Activated naive CD4-positive, alpha-beta T cell treated with anti-CD3 and anti-CD28 coated beads for 36 hours (primary cell): ENCODE results near the gene AKR1B1. TPM values are rescaled to one million over a fixed set of nuclear protein-coding genes. Genes with fewer than 3 reads are reported as not detected.

ENCODE experiments used
- CTCF ChIA-PET: fragments of 350-600 bp; sonication (Branson Sonifier 250); formaldehyde crosslinking; loops from one replicate; lab custom pipeline; 2021; ENCODE audit warnings: antibody characterized with exemption; lab: Charles Lee
- DNase-seq: peaks from one replicate; pipeline ENCODE4 v3.0.0-alpha.2; 2020
- H3K27ac Mint-ChIP-seq: one replicate; pipeline ENCODE4 v1.8.0; 2021; ENCODE audit warnings: mild to moderate bottlenecking, mixed read lengths
- H3K27me3 Mint-ChIP-seq: one replicate; pipeline ENCODE4 v1.8.0; 2021; ENCODE audit warnings: low read depth, mixed read lengths
- H3K36me3 Mint-ChIP-seq: one replicate; pipeline ENCODE4 v1.8.0; 2021; ENCODE audit warnings: low read depth, mixed read lengths
- H3K4me1 Mint-ChIP-seq: one replicate; pipeline ENCODE4 v1.8.0; 2021; ENCODE audit warnings: low read depth, mixed read lengths
- H3K4me3 Mint-ChIP-seq: one replicate; pipeline ENCODE4 v1.8.0; 2021; ENCODE audit warnings: mild to moderate bottlenecking, moderate library complexity, mixed read lengths
- H3K9me3 Mint-ChIP-seq: one replicate; pipeline ENCODE4 v1.8.0; 2021; ENCODE audit warnings: mixed read lengths
- intact Hi-C: fragments of 100-400 bp; cut with micrococcal nuclease; formaldehyde crosslinking; loops from one replicate; pipeline ENCODE4 v1.15.1; 2023
- total RNA-seq, 2 experiments: library from RNA; stranded (reverse); gene quantifications; one replicate each; pipeline ENCODE4 v1.2.3, GENCODE V29; 2021

AKR1B1 gene
- total RNA-seq, 2 experiments from 2014 or later: 103 to 107 TPM

GRCh38 chr7:134428942-134429341, 30.0 kb downstream of the AKR1B1 start:
- intact Hi-C loops: no loop called here

GRCh38 chr7:134427896-134428295, 31.0 kb downstream of the AKR1B1 start:
- no peaks in the 10 kb centered on the region for H3K27me3 Mint-ChIP-seq
- no peak overlapping the region for H3K4me3 Mint-ChIP-seq
- DNase-seq: no peak
- CTCF ChIA-PET: interaction anchor here (0.7 to 1.9 kb wide), 4 partner anchors 11 to 131 kb away, joined by 3 to 6 read pairs (median 3); no protein-coding TSS in a partner anchor
- intact Hi-C loops: no loop called here
- peaks cover 5% of the 10 kb centered on the region for H3K9me3 Mint-ChIP-seq
- no peaks in the 10 kb centered on the region for H3K36me3 Mint-ChIP-seq
- peaks cover 7% of the 10 kb centered on the region for H3K4me1 Mint-ChIP-seq
- H3K27ac Mint-ChIP-seq: no peak overlapping the region

More at GRCh38 chr7:134428942-134429341, 30.0 kb downstream of the AKR1B1 start:
- no peaks in the 10 kb centered on the region for H3K27me3 Mint-ChIP-seq
- no peak overlapping the region for H3K27ac Mint-ChIP-seq
- H3K4me3 Mint-ChIP-seq: no peak overlapping the region
- CTCF ChIA-PET: interaction anchor here (1.2 to 1.9 kb wide), 4 partner anchors 8 to 177 kb away, joined by 4 to 9 read pairs (median 6); no protein-coding TSS in a partner anchor
- DNase-seq: no peak
- peaks cover 7% of the 10 kb centered on the region for H3K4me1 Mint-ChIP-seq
- no peaks in the 10 kb centered on the region for H3K36me3 Mint-ChIP-seq
- H3K9me3 Mint-ChIP-seq: peaks cover 5% of the 10 kb centered on the region

GRCh38 chr7:134425777-134426176, 33.1 kb downstream of the AKR1B1 start:
- peaks cover 5% of the 10 kb centered on the region for H3K9me3 Mint-ChIP-seq
- H3K27ac Mint-ChIP-seq: no peak overlapping the region
- H3K36me3 Mint-ChIP-seq: no peaks in the 10 kb centered on the region
- intact Hi-C loops: no loop called here
- CTCF ChIA-PET: no interaction called here
- no peak for DNase-seq
- H3K4me1 Mint-ChIP-seq: no peaks in the 10 kb centered on the region
- H3K4me3 Mint-ChIP-seq: no peak overlapping the region
- H3K27me3 Mint-ChIP-seq: peaks cover 3% of the 10 kb centered on the region

GRCh38 chr7:134422638-134423037, 36.3 kb downstream of the AKR1B1 start:
- intact Hi-C loops: no loop called here
- H3K27ac Mint-ChIP-seq: no peak overlapping the region
- H3K9me3 Mint-ChIP-seq: peaks cover 5% of the 10 kb centered on the region
- no peaks in the 10 kb centered on the region for H3K4me1 Mint-ChIP-seq
- no peak overlapping the region for H3K4me3 Mint-ChIP-seq
- no peaks in the 10 kb centered on the region for H3K36me3 Mint-ChIP-seq
- no peak for DNase-seq
- CTCF ChIA-PET: no interaction called here
- H3K27me3 Mint-ChIP-seq: peaks cover 3% of the 10 kb centered on the region

- CTCF ChIA-PET: interaction anchor here (0.6 kb wide), 1 partner anchor 65 kb away, joined by 4 read pairs; no protein-coding TSS in a partner anchor
- H3K9me3 Mint-ChIP-seq: no peaks in the 10 kb centered on the region
- peaks cover 3% of the 10 kb centered on the region for H3K27me3 Mint-ChIP-seq
- no peak overlapping the region for H3K27ac Mint-ChIP-seq
- DNase-seq: no peak
- H3K4me1 Mint-ChIP-seq: no peaks in the 10 kb centered on the region
- intact Hi-C loops: no loop called here
- H3K36me3 Mint-ChIP-seq: no peaks in the 10 kb centered on the region
- H3K4me3 Mint-ChIP-seq: no peak overlapping the region
Observed at GRCh38 chr7:134422008-134422407, 36.9 kb downstream of the AKR1B1 start.

GRCh38 chr7:134420424-134421125, 38.3 kb downstream of the AKR1B1 start:
- DNase-seq: peak; percentile 18
- H3K4me1 Mint-ChIP-seq: no peaks in the 10 kb centered on the region
- no peak overlapping the region for H3K27ac Mint-ChIP-seq
- intact Hi-C loops: no loop called here
- H3K27me3 Mint-ChIP-seq: peaks cover 3% of the 10 kb centered on the region
- no peaks in the 10 kb centered on the region for H3K36me3 Mint-ChIP-seq
- CTCF ChIA-PET: interaction anchor here (1.1 to 1.4 kb wide), 2 partner anchors 9 to 12 kb away, joined by 3 to 4 read pairs; no protein-coding TSS in a partner anchor
- no peak overlapping the region for H3K4me3 Mint-ChIP-seq
- no peaks in the 10 kb centered on the region for H3K9me3 Mint-ChIP-seq

- Mint-ChIP-seq H3K36me3 (no peaks in the 10 kb centered on the region), H3K4me3 (no peak overlapping the region), H3K27me3 (peaks cover 3% of the 10 kb centered on the region), H3K4me1 (no peaks in the 10 kb centered on the region), H3K27ac (no peak overlapping the region), H3K9me3 (no peaks in the 10 kb centered on the region)
- intact Hi-C loops: no loop called here
- DNase-seq: no peak
- CTCF ChIA-PET: interaction anchor here (1.4 kb wide), 1 partner anchor 9 kb away, joined by 4 read pairs; no protein-coding TSS in a partner anchor
Observed at GRCh38 chr7:134419875-134420274, 39.0 kb downstream of the AKR1B1 start.

- no peak overlapping the region for H3K27ac Mint-ChIP-seq
- no peak overlapping the region for H3K4me3 Mint-ChIP-seq
- no peaks in the 10 kb centered on the region for H3K36me3 Mint-ChIP-seq
- CTCF ChIA-PET: no interaction called here
- H3K4me1 Mint-ChIP-seq: no peaks in the 10 kb centered on the region
- intact Hi-C loops: no loop called here
- DNase-seq: no peak
- peaks cover 3% of the 10 kb centered on the region for H3K27me3 Mint-ChIP-seq
- H3K9me3 Mint-ChIP-seq: no peaks in the 10 kb centered on the region
Observed at GRCh38 chr7:134419085-134419484, 39.8 kb downstream of the AKR1B1 start.

- CTCF ChIA-PET: interaction anchor here (0.7 kb wide), 1 partner anchor 17 kb away, joined by 3 read pairs; no protein-coding TSS in a partner anchor
- no peaks in the 10 kb centered on the region for H3K27me3 Mint-ChIP-seq
- H3K36me3 Mint-ChIP-seq: no peaks in the 10 kb centered on the region
- no peak for DNase-seq
- no peaks in the 10 kb centered on the region for H3K9me3 Mint-ChIP-seq
- no peak overlapping the region for H3K27ac Mint-ChIP-seq
- intact Hi-C loops: no loop called here
- no peaks in the 10 kb centered on the region for H3K4me1 Mint-ChIP-seq
- H3K4me3 Mint-ChIP-seq: no peak overlapping the region
Observed at GRCh38 chr7:134415700-134416099, 43.2 kb downstream of the AKR1B1 start.

- Mint-ChIP-seq H3K4me3 (no peak overlapping the region), H3K36me3 (no peaks in the 10 kb centered on the region), H3K4me1 (no peaks in the 10 kb centered on the region), H3K9me3 (no peaks in the 10 kb centered on the region), H3K27ac (no peak overlapping the region), H3K27me3 (no peaks in the 10 kb centered on the region)
- no peak for DNase-seq
- CTCF ChIA-PET: no interaction called here
- intact Hi-C loops: no loop called here
Observed at GRCh38 chr7:134414109-134414508, 44.8 kb downstream of the AKR1B1 start.

- H3K9me3 Mint-ChIP-seq: no peaks in the 10 kb centered on the region
- no peak for DNase-seq
- no peaks in the 10 kb centered on the region for H3K4me1 Mint-ChIP-seq
- no peak overlapping the region for H3K4me3 Mint-ChIP-seq
- H3K36me3 Mint-ChIP-seq: no peaks in the 10 kb centered on the region
- CTCF ChIA-PET: interaction anchor here (1.4 kb wide), 1 partner anchor 25 kb away, joined by 3 read pairs; no protein-coding TSS in a partner anchor
- H3K27me3 Mint-ChIP-seq: peaks cover 10% of the 10 kb centered on the region
- H3K27ac Mint-ChIP-seq: no peak overlapping the region
- intact Hi-C loops: no loop called here
Observed at GRCh38 chr7:134407311-134407710, 51.6 kb downstream of the AKR1B1 start.

GRCh38 chr7:134406431-134406830, 52.5 kb downstream of the AKR1B1 start:
- Mint-ChIP-seq H3K4me3 (no peak overlapping the region), H3K36me3 (no peaks in the 10 kb centered on the region), H3K27me3 (peaks cover 10% of the 10 kb centered on the region), H3K9me3 (no peaks in the 10 kb centered on the region), H3K27ac (no peak overlapping the region), H3K4me1 (no peaks in the 10 kb centered on the region)
- DNase-seq: no peak
- CTCF ChIA-PET: interaction anchor here (1.4 kb wide), 1 partner anchor 26 kb away, joined by 3 read pairs; no protein-coding TSS in a partner anchor
- intact Hi-C loops: no loop called here

GRCh38 chr7:134405299-134405698, 53.6 kb downstream of the AKR1B1 start:
- no peak overlapping the region for H3K4me3 Mint-ChIP-seq
- H3K27me3 Mint-ChIP-seq: peaks cover 10% of the 10 kb centered on the region
- H3K9me3 Mint-ChIP-seq: no peaks in the 10 kb centered on the region
- no peak for DNase-seq
- CTCF ChIA-PET: interaction anchor here (0.7 kb wide), 1 partner anchor 12 kb away, joined by 4 read pairs; no protein-coding TSS in a partner anchor
- intact Hi-C loops: no loop called here
- H3K36me3 Mint-ChIP-seq: no peaks in the 10 kb centered on the region
- H3K4me1 Mint-ChIP-seq: no peaks in the 10 kb centered on the region
- no peak overlapping the region for H3K27ac Mint-ChIP-seq
